ENCODE results near the gene PAX7. TPM values are rescaled to one million over a fixed set of nuclear protein-coding genes. Genes with fewer than 3 reads are reported as not detected.

The PAX7 gene
- total RNA-seq, 3 donors from 2014 or later (not counting 1 experiment from before 2014, with no cell fraction given) = not detected

GRCh38 chr1:18705811-18706210, 75.2 kb downstream of the PAX7 start:
- intact Hi-C loops (cut with micrococcal nuclease) = no loop called here
- no peak overlapping the region for H3K4me3 Mint-ChIP-seq
- H3K36me3 Mint-ChIP-seq = no peaks in the 10 kb centered on the region
- H3K27ac ChIP-seq (ENCODE audit: low read length) = no peak overlapping the region
- no peak overlapping the region for H3K27ac Mint-ChIP-seq
- H3K4me3 ChIP-seq (ENCODE audit: low read length) = no peak overlapping the region
- H3K4me1 Mint-ChIP-seq = no peaks in the 10 kb centered on the region
- H3K9me3 Mint-ChIP-seq = no peaks in the 10 kb centered on the region
- H3K9me3 ChIP-seq (ENCODE audit: control insufficient read depth, insufficient read depth, low read length) = no peaks in the 10 kb centered on the region
- no peaks in the 10 kb centered on the region for H3K27me3 ChIP-seq (ENCODE audit: control insufficient read depth, insufficient read depth, low read length)
- TF ChIP-seq CTCF (IDR thresholded peaks at IDR 0.05) = no peak
- DNase-seq = no peak
- H3K27me3 Mint-ChIP-seq (ENCODE audit: low read depth in 2 of 2) = peaks cover 12% of the 10 kb centered on the region in 2 donors
- H3K4me1 ChIP-seq (ENCODE audit: control insufficient read depth, insufficient read depth, low read length) = no peaks in the 10 kb centered on the region
- H3K36me3 ChIP-seq (ENCODE audit: control insufficient read depth, insufficient read depth, low read length) = no peaks in the 10 kb centered on the region
- no peak for ATAC-seq
- 27% methylated on average over 12 of the region's 12 CpGs for WGBS (ENCODE audit: insufficient coverage)

- TF ChIP-seq CTCF (IDR thresholded peaks at IDR 0.05) = no peak
- H3K27me3 Mint-ChIP-seq (ENCODE audit: low read depth in 2 of 2) = peaks cover 12 to 13% of the 10 kb centered on the region in 2 donors
- H3K4me1 Mint-ChIP-seq = no peaks in the 10 kb centered on the region
- no peak overlapping the region for H3K27ac Mint-ChIP-seq
- Histone ChIP-seq H3K4me1 (ENCODE audit: control insufficient read depth, insufficient read depth, low read length) (no peaks in the 10 kb centered on the region), H3K4me3 (ENCODE audit: low read length) (no peak overlapping the region), H3K36me3 (ENCODE audit: control insufficient read depth, insufficient read depth, low read length) (no peaks in the 10 kb centered on the region), H3K9me3 (ENCODE audit: control insufficient read depth, insufficient read depth, low read length) (no peaks in the 10 kb centered on the region), H3K27me3 (ENCODE audit: control insufficient read depth, insufficient read depth, low read length) (no peaks in the 10 kb centered on the region), H3K27ac (ENCODE audit: low read length) (no peak overlapping the region)
- ATAC-seq = no peak
- no peak overlapping the region for H3K4me3 Mint-ChIP-seq
- no peak for DNase-seq
- intact Hi-C loops (cut with micrococcal nuclease) = no loop called here
- H3K36me3 Mint-ChIP-seq = no peaks in the 10 kb centered on the region
- 91% methylated on average over 6 of the region's 6 CpGs for WGBS (ENCODE audit: insufficient coverage)
- no peaks in the 10 kb centered on the region for H3K9me3 Mint-ChIP-seq
Measured at GRCh38 chr1:18707696-18708257, 77.1 kb downstream of the PAX7 start.

GRCh38 chr1:18710002-18710401, 79.4 kb downstream of the PAX7 start:
- WGBS (ENCODE audit: insufficient coverage) = 74% methylated on average over 3 of the region's 3 CpGs
- no peak for ATAC-seq

More at GRCh38 chr1:18710002-18710401, 79.4 kb downstream of the PAX7 start:
- intact Hi-C loops (cut with micrococcal nuclease) = no loop called here
- H3K27ac Mint-ChIP-seq = no peak overlapping the region
- no peaks in the 10 kb centered on the region for H3K9me3 Mint-ChIP-seq
- peaks cover 16 to 23% of the 10 kb centered on the region in 2 donors for H3K27me3 Mint-ChIP-seq (ENCODE audit: low read depth in 2 of 2)
- Histone ChIP-seq H3K4me3 (ENCODE audit: low read length) (no peak overlapping the region), H3K36me3 (ENCODE audit: control insufficient read depth, insufficient read depth, low read length) (no peaks in the 10 kb centered on the region), H3K9me3 (ENCODE audit: control insufficient read depth, insufficient read depth, low read length) (no peaks in the 10 kb centered on the region), H3K4me1 (ENCODE audit: control insufficient read depth, insufficient read depth, low read length) (no peaks in the 10 kb centered on the region), H3K27me3 (ENCODE audit: control insufficient read depth, insufficient read depth, low read length) (no peaks in the 10 kb centered on the region), H3K27ac (ENCODE audit: low read length) (no peak overlapping the region)
- H3K36me3 Mint-ChIP-seq = no peaks in the 10 kb centered on the region
- DNase-seq = no peak
- H3K4me1 Mint-ChIP-seq = no peaks in the 10 kb centered on the region
- TF ChIP-seq CTCF (IDR thresholded peaks at IDR 0.05) = no peak
- H3K4me3 Mint-ChIP-seq = no peak overlapping the region
